ENCODE data around the gene ATG7. TPM values are rescaled to one million over a fixed set of nuclear protein-coding genes. Genes with fewer than 3 reads are reported as not detected.

Gene ATG7
- total RNA-seq, 1 experiment from 2014 or later: 29.3 TPM

GRCh38 chr3:11235385-11235784 lies 36.8 kb upstream of the ATG7 start:
- Histone ChIP-seq H3K9me3 (ENCODE audit: control insufficient read depth in 1 of 2, insufficient read depth in 1 of 2, low read depth in 1 of 2, low read length in 2 of 2) (no peaks in the 10 kb centered on the region), H3K9me2 (ENCODE audit: insufficient read depth) (no peaks in the 10 kb centered on the region), H3K4me3 (replicated peaks in 1 of 2; ENCODE audit: low read depth in 1 of 2, low read length in 2 of 2) (no peak overlapping the region), H2AFZ (ENCODE audit: low read depth, low read length, poor library complexity, severe bottlenecking) (no peak overlapping the region), H3K36me3 (ENCODE audit: control insufficient read depth in 1 of 2, insufficient read depth in 2 of 2, low read length in 2 of 2) (no peaks in the 10 kb centered on the region), H3K27ac (ENCODE audit: low read depth, low read length) (no peak overlapping the region), H3K79me2 (ENCODE audit: insufficient read depth, low read length) (peaks cover 13% of the 10 kb centered on the region; the same call in 1 of the 2 replicates), H3K9ac (ENCODE audit: low read length) (no peak overlapping the region), H3K4me1 (ENCODE audit: control insufficient read depth in 1 of 2, insufficient read depth in 2 of 2, low read length in 2 of 2) (peaks cover 3 to 38% of the 10 kb centered on the region in 2 experiments), H3K27me3 (ENCODE audit: insufficient read depth, low read length) (no peaks in the 10 kb centered on the region), H4K20me1 (ENCODE audit: insufficient read depth) (no peaks in the 10 kb centered on the region), H3K4me2 (ENCODE audit: low read length) (no peak overlapping the region)
- TF ChIP-seq ATF3 (IDR thresholded peaks at IDR 0.05) (no peak), CEBPB (IDR thresholded peaks at IDR 0.05; ENCODE audit: low read depth) (no peak), SIN3A (IDR thresholded peaks at IDR 0.05; ENCODE audit: low read depth) (no peak), YY1 (IDR thresholded peaks at IDR 0.05; ENCODE audit: extremely low read depth, insufficient replicate concordance, low read depth, low read length) (no peak), SP1 (IDR thresholded peaks at IDR 0.05; ENCODE audit: low read depth) (no peak), ZFX (IDR thresholded peaks at IDR 0.05) (no peak), CBX3 (IDR thresholded peaks at IDR 0.05; ENCODE audit: low read depth) (no peak), EZH2phosphoT487 (IDR thresholded peaks at IDR 0.05; ENCODE audit: borderline replicate concordance) (no peak), SRF (IDR thresholded peaks at IDR 0.05; ENCODE audit: low read depth) (no peak), ELF1 (IDR thresholded peaks at IDR 0.05; ENCODE audit: borderline replicate concordance, low read depth) (no peak), MAX (IDR thresholded peaks at IDR 0.05) (no peak), FOSL1 (IDR thresholded peaks at IDR 0.05; ENCODE audit: low read depth) (no peak), TCF7L2 (IDR thresholded peaks at IDR 0.05; ENCODE audit: borderline replicate concordance, extremely low read depth, insufficient read depth, insufficient read length) (no peak), REST (IDR thresholded peaks at IDR 0.05; ENCODE audit: low read depth) (no peak), POLR2AphosphoS5 (IDR thresholded peaks at IDR 0.05; ENCODE audit: low read depth, low read length) (no peak), RAD21 (IDR thresholded peaks at IDR 0.05; ENCODE audit: low read depth) (no peak), POLR2A (IDR thresholded peaks at IDR 0.05; ENCODE audit: borderline replicate concordance, extremely low read depth, insufficient read depth, insufficient read length) (no peak), JUND (IDR thresholded peaks at IDR 0.05) (no peak), CTCF (IDR thresholded peaks at IDR 0.05 in 2 of 3, conservative IDR thresholded peaks at IDR 0.05 in 1 of 3; ENCODE audit: borderline replicate concordance in 1 of 3, insufficient read depth in 1 of 3, low read depth in 2 of 3, low read length in 2 of 3) (no peak), ZNF274 (IDR thresholded peaks at IDR 0.05; ENCODE audit: low read depth, low read length) (no peak)
- CTCF ChIA-PET: no interaction called here
- POLR2A ChIA-PET: no interaction called here
- no peak for DNase-seq (ENCODE audit: low read depth, low spot score)
- no peak for ATAC-seq
- intact Hi-C loops (cut with micrococcal nuclease): loop anchor here (5.0 to 10.0 kb wide), 2 partner anchors 417 to 599 kb away; no protein-coding TSS in a partner anchor
- RAD21 ChIA-PET (ENCODE audit: low non-redundant PET in 1 of 2, low total read pairs in 2 of 2, uncharacterized antibody in 2 of 2, unreplicated experiment in 2 of 2): no interaction called here
- BruUV-seq (replicated peaks): no TSS peak

Measured in HCT116 (cell line).